GM12801 (cell line): ENCODE data around the gene NRP1.

Experiments
- CTCF ChIP-seq: IDR thresholded peaks from one replicate; pipeline ENCODE4 v1.5.1; 2011; ENCODE audit warnings: control low read depth; ENCODE audit not compliant: insufficient read length; ENCODE audit errors: extremely low read depth

Gene NRP1

GRCh38 chr10:33164060-33164709, 170.3 kb downstream of the NRP1 start:
- TF ChIP-seq CTCF = no peak

- no peak for TF ChIP-seq CTCF
Observed at GRCh38 chr10:33162248-33162575, 172.3 kb downstream of the NRP1 start.

- no peak for TF ChIP-seq CTCF
Observed at GRCh38 chr10:33161550-33162247, 172.8 kb downstream of the NRP1 start.

GRCh38 chr10:33160151-33160550, 174.3 kb downstream of the NRP1 start:
- TF ChIP-seq CTCF = no peak

GRCh38 chr10:33157103-33157502, 177.4 kb downstream of the NRP1 start:
- TF ChIP-seq CTCF = no peak

GRCh38 chr10:33155720-33156638, 178.5 kb downstream of the NRP1 start:
- no peak for TF ChIP-seq CTCF

GRCh38 chr10:33154590-33154989, 179.9 kb downstream of the NRP1 start:
- TF ChIP-seq CTCF = no peak
